ENCODE data around the gene FHL3.
"Not testable (repeated sequence)": the region's sequence is repeated elsewhere in the genome, so short reads cannot be mapped to it uniquely, and the experiment has no call there.

Gene FHL3

GRCh38 chr1:37987679-37988078 lies 17.6 kb downstream of the FHL3 start:
- DNase-seq (ENCODE audit: low spot score): no peak

- no peak for DNase-seq (ENCODE audit: low spot score)
Measured at GRCh38 chr1:37983546-37983945, 21.8 kb downstream of the FHL3 start.

GRCh38 chr1:37978541-37978940 lies 26.8 kb downstream of the FHL3 start:
- DNase-seq (ENCODE audit: low spot score): no peak

GRCh38 chr1:37975083-37975482 lies 30.2 kb downstream of the FHL3 start:
- peak; percentile 68 for DNase-seq (ENCODE audit: low spot score)

GRCh38 chr1:37974567-37974966 lies 30.7 kb downstream of the FHL3 start:
- no peak for DNase-seq (ENCODE audit: low spot score)

- DNase-seq (ENCODE audit: low spot score): not testable (repeated sequence)
Measured at GRCh38 chr1:37973684-37974083, 31.6 kb downstream of the FHL3 start.

- no peak for DNase-seq (ENCODE audit: low spot score)
Measured at GRCh38 chr1:37965301-37965700, 40.0 kb downstream of the FHL3 start.

GRCh38 chr1:37964106-37964505 lies 41.2 kb downstream of the FHL3 start:
- not testable (repeated sequence) for DNase-seq (ENCODE audit: low spot score)

GRCh38 chr1:37958690-37959089 lies 46.6 kb downstream of the FHL3 start:
- peak; percentile 89 for DNase-seq (ENCODE audit: low spot score)

- no peak for DNase-seq (ENCODE audit: low spot score)
Measured at GRCh38 chr1:37955685-37956084, 49.6 kb downstream of the FHL3 start.

- no peak for DNase-seq (ENCODE audit: low spot score)
Measured at GRCh38 chr1:37954316-37954971, 50.9 kb downstream of the FHL3 start.

- no peak for DNase-seq (ENCODE audit: low spot score)
Measured at GRCh38 chr1:37952738-37953137, 52.6 kb downstream of the FHL3 start.

- no peak for DNase-seq (ENCODE audit: low spot score)
Measured at GRCh38 chr1:37951783-37952624, 53.3 kb downstream of the FHL3 start.

- DNase-seq (ENCODE audit: low spot score): no peak
Measured at GRCh38 chr1:37951041-37951782, 54.1 kb downstream of the FHL3 start.

GRCh38 chr1:37949524-37950152 lies 55.7 kb downstream of the FHL3 start:
- DNase-seq (ENCODE audit: low spot score): no peak

GRCh38 chr1:37948841-37949240 lies 56.5 kb downstream of the FHL3 start:
- no peak for DNase-seq (ENCODE audit: low spot score)

- DNase-seq (ENCODE audit: low spot score): no peak
Measured at GRCh38 chr1:37948166-37948565, 57.1 kb downstream of the FHL3 start.

GRCh38 chr1:37947364-37947763 lies 58.0 kb downstream of the FHL3 start:
- DNase-seq (ENCODE audit: low spot score): no peak

Measured in GM03348 (cell line).